Lung (tissue), 12 donors: ENCODE data around the gene C2orf92. TPM values are rescaled to one million over a fixed set of nuclear protein-coding genes. Genes with fewer than 3 reads are reported as not detected.

Source experiments
- ATAC-seq: fragments of 200-7000 bp; cut with Tn5 transposase; one replicate; pipeline ENCODE4 v1.9.1; 2020; ENCODE audit warnings: moderate number of reproducible peaks; ENCODE audit not compliant: insufficient read depth, low FRiP score
- DNase-seq, 3 donors: peaks; one replicate each; pipeline ENCODE4 v3.0.0-alpha.2; 2013 to 2017
- H3K27ac ChIP-seq, 2 donors: one replicate each; pipeline ENCODE4 v1.5.1; 2013; ENCODE audit warnings: mild to moderate bottlenecking in 2 of 2, moderate library complexity in 2 of 2, control low read depth in 1 of 2, inconsistent platforms in 1 of 2, low read depth in 1 of 2, low read length in 1 of 2
- H3K27me3 ChIP-seq, 3 donors: one replicate each; pipeline ENCODE4 v1.5.1; 2013; ENCODE audit warnings: low read length in 2 of 3; ENCODE audit not compliant: control insufficient read depth in 3 of 3, insufficient read depth in 3 of 3
- H3K36me3 ChIP-seq, 4 donors: one replicate each; pipeline ENCODE4 v1.5.1; 2013; ENCODE audit warnings: low read length in 4 of 4, mild to moderate bottlenecking in 1 of 4, moderate library complexity in 1 of 4; ENCODE audit not compliant: control insufficient read depth in 4 of 4, insufficient read depth in 4 of 4
- H3K4me1 ChIP-seq, 5 donors: one replicate each; pipeline ENCODE4 v1.5.1; 2013; ENCODE audit warnings: low read length in 5 of 5, mild to moderate bottlenecking in 2 of 5, moderate library complexity in 1 of 5; ENCODE audit not compliant: control insufficient read depth in 5 of 5, insufficient read depth in 5 of 5
- H3K4me3 ChIP-seq: one replicate; pipeline ENCODE4 v1.5.1; 2013; ENCODE audit warnings: mild to moderate bottlenecking, control low read depth, moderate library complexity
- H3K9ac ChIP-seq, 2 donors: one replicate each; pipeline ENCODE4 v1.5.1; 2013; ENCODE audit warnings: low read length in 2 of 2, control low read depth in 1 of 2; ENCODE audit not compliant: insufficient read depth in 1 of 2
- H3K9me3 ChIP-seq, 4 donors: one replicate each; pipeline ENCODE4 v1.5.1; 2013; ENCODE audit warnings: low read length in 3 of 4, mild to moderate bottlenecking in 1 of 4, moderate library complexity in 1 of 4; ENCODE audit not compliant: control insufficient read depth in 4 of 4, insufficient read depth in 3 of 4
- CTCF ChIP-seq: IDR thresholded peaks from 2 replicates; pipeline ENCODE4 v1.5.1; 2012; ENCODE audit warnings: mild to moderate bottlenecking; ENCODE audit errors: control extremely low read depth, extremely low read depth
- WGBS, 2 donors: extraction: QIAGEN DNeasy Blood & Tissue Kit; methylation state at CpG; one replicate each; pipeline ENCODE4 v1.1.7; 2013; 5-methylcytosine and 5-hydroxymethylcytosine counted together
- polyA plus RNA-seq, 2 donors: library from polyadenylated mRNA; stranded (reverse); fragments of 200-250 nt; gene quantifications; one replicate each; pipeline ENCODE4 v1.2.1, GENCODE V29; 2013
- total RNA-seq, 2 donors: library from RNA; depleted of rRNA in 1 of 2; stranded (reverse); fragments of >200 nt in 1 of 2; gene quantifications; one replicate each; pipeline ENCODE4 v1.2.1, GENCODE V29; 2014 to 2021
- donor health status: control.
- donor health status: control.
- donor health status: Bipolar disorder and iron deficiency.
- donor health status: healthy.
- donor health status: DM: yes; HTN: yes; CAD: no.

C2orf92 gene
- total and polyA plus RNA-seq, 4 donors = 1.8 to 19.0 (median 14.2) TPM

GRCh38 chr2:97728091-97728731, 58.7 kb downstream of the C2orf92 start:
- TF ChIP-seq CTCF = no peak
- ATAC-seq (no peak), DNase-seq (peak in 2 of 3 donors; percentile 47 to 55)
- H3K9ac ChIP-seq = no peak overlapping the region
- H3K27me3 ChIP-seq = peaks cover 0 to 11% (median 9%) of the 10 kb centered on the region in 3 donors
- no peak overlapping the region for H3K4me3 ChIP-seq
- no peak overlapping the region for H3K27ac ChIP-seq
- 73 to 84% methylated on average over 12 of the region's 12 CpGs for WGBS, 2 donors
- H3K36me3 ChIP-seq = no peaks in the 10 kb centered on the region
- peaks cover 0 to 18% (median 2%) of the 10 kb centered on the region in 4 donors for H3K9me3 ChIP-seq
- no peaks in the 10 kb centered on the region for H3K4me1 ChIP-seq

GRCh38 chr2:97730245-97730644, 60.7 kb downstream of the C2orf92 start:
- DNase-seq (no peak), ATAC-seq (no peak)
- H3K4me3 ChIP-seq = no peak overlapping the region
- 100% methylated on average over 1 of the region's 1 CpG for WGBS, 2 donors
- H3K9me3 ChIP-seq = peaks cover 0 to 12% (median 2%) of the 10 kb centered on the region in 4 donors
- no peak for TF ChIP-seq CTCF
- no peak overlapping the region for H3K27ac ChIP-seq
- H3K27me3 ChIP-seq = no peaks in the 10 kb centered on the region
- H3K36me3 ChIP-seq = no peaks in the 10 kb centered on the region
- no peaks in the 10 kb centered on the region for H3K4me1 ChIP-seq
- H3K9ac ChIP-seq = no peak overlapping the region

GRCh38 chr2:97731274-97732020, 61.9 kb downstream of the C2orf92 start:
- no peak for DNase-seq
- no peaks in the 10 kb centered on the region for H3K27me3 ChIP-seq
- 83 to 89% methylated on average over 12 of the region's 12 CpGs for WGBS, 2 donors

More at GRCh38 chr2:97731274-97732020, 61.9 kb downstream of the C2orf92 start:
- no peak for ATAC-seq
- H3K36me3 ChIP-seq = no peaks in the 10 kb centered on the region
- no peak overlapping the region for H3K27ac ChIP-seq
- H3K4me3 ChIP-seq = no peak overlapping the region
- H3K9ac ChIP-seq = no peak overlapping the region
- no peak for TF ChIP-seq CTCF
- H3K9me3 ChIP-seq = peaks cover 0 to 12% (median 2%) of the 10 kb centered on the region in 4 donors
- H3K4me1 ChIP-seq = no peaks in the 10 kb centered on the region
